PC-9 (cell line): ENCODE measurements around the gene CHRNA7. TPM values are rescaled to one million over a fixed set of nuclear protein-coding genes. Genes with fewer than 3 reads are reported as not detected.

Source experiments
- BruUV-seq: library from RNA; stranded (reverse); fragments of 400-500 nt; replicated peaks from 2 replicates; lab custom pipeline; 2021; lab: Mats Ljungman, UMichigan
- CTCF ChIA-PET: fragments of 300-600 bp; sonication (Branson Sonifier 250); formaldehyde crosslinking; loops from one replicate; lab custom pipeline; 2022; ENCODE audit warnings: antibody characterized with exemption; lab: Charles Lee
- POLR2A ChIA-PET: fragments of 300-600 bp; sonication (Branson Sonifier 250); formaldehyde crosslinking; loops from one replicate; lab custom pipeline; 2022; ENCODE audit warnings: antibody characterized with exemption; ENCODE audit not compliant: unreplicated experiment; lab: Charles Lee
- DNase-seq, 2 experiments: peaks; one replicate each; pipeline versions ENCODE4 v3.0.0 to v3.0.0-alpha.2; 2015 to 2022; ENCODE audit warnings: mixed read lengths in 1 of 2
- H2AFZ ChIP-seq: fragments of 200-600 bp; sonication (generic); 2 replicates; pipeline ENCODE4 v1.8.1; 2017; ENCODE audit warnings: antibody characterized with exemption
- H3F3A ChIP-seq: fragments of 200-600 bp; sonication (generic); 2 replicates; pipeline ENCODE4 v1.8.1; 2017; ENCODE audit warnings: antibody characterized with exemption, mild to moderate bottlenecking, low read depth; ENCODE audit not compliant: insufficient read depth
- H3K27ac ChIP-seq: fragments of 200-600 bp; sonication (generic); 2 replicates; pipeline ENCODE4 v1.6.1; 2016; ENCODE audit warnings: mixed run types
- H3K27me3 ChIP-seq: fragments of 200-600 bp; sonication (generic); 2 replicates; pipeline ENCODE4 v1.6.1; 2016; ENCODE audit warnings: low read depth, mixed run types; ENCODE audit not compliant: insufficient read depth
- H3K36me3 ChIP-seq: fragments of 200-600 bp; sonication (generic); 2 replicates; pipeline ENCODE4 v1.6.1; 2016; ENCODE audit warnings: low read depth, mixed run types
- H3K4me1 ChIP-seq: fragments of 200-600 bp; sonication (generic); replicated peaks from 2 replicates; pipeline ENCODE4 v1.6.1; 2016; ENCODE audit warnings: mixed run types; ENCODE audit not compliant: insufficient read depth
- H3K4me2 ChIP-seq: fragments of 200-600 bp; sonication (generic); 2 replicates; pipeline ENCODE4 v1.6.1; 2017; ENCODE audit warnings: mixed run types
- H3K4me3 ChIP-seq: fragments of 200-600 bp; sonication (generic); 2 replicates; pipeline ENCODE4 v1.6.1; 2016; ENCODE audit warnings: mixed run types
- H3K79me2 ChIP-seq: fragments of 200-600 bp; sonication (generic); 2 replicates; pipeline ENCODE4 v1.6.1; 2017; ENCODE audit warnings: low read depth, mixed run types
- H3K9me2 ChIP-seq: fragments of 200-600 bp; sonication (generic); 2 replicates; pipeline ENCODE4 v1.8.1; 2017; ENCODE audit warnings: mild to moderate bottlenecking; ENCODE audit not compliant: insufficient read depth
- H3K9me3 ChIP-seq: fragments of 200-600 bp; sonication (generic); 2 replicates; pipeline ENCODE4 v1.8.1; 2016; ENCODE audit warnings: low read depth; ENCODE audit not compliant: insufficient read depth
- H4K20me1 ChIP-seq: fragments of 200-600 bp; sonication (generic); 2 replicates; pipeline ENCODE4 v1.8.1; 2017; ENCODE audit not compliant: insufficient read depth
- CTCF ChIP-seq: fragments of 200-600 bp; sonication (generic); conservative IDR thresholded peaks from 2 replicates; pipeline ENCODE4 v1.6.1; 2017; ENCODE audit warnings: mixed run types, antibody characterized with exemption, mild to moderate bottlenecking, moderate library complexity
- EZH2 ChIP-seq: fragments of 200-600 bp; sonication (generic); IDR thresholded peaks from 2 replicates; pipeline ENCODE4 v1.8.0; 2017; ENCODE audit warnings: antibody characterized with exemption, low read depth
- intact Hi-C: fragments of 100-400 bp; cut with micrococcal nuclease; formaldehyde crosslinking; loops from one replicate; pipeline ENCODE4 v1.10.0; 2022; ENCODE audit not compliant: unreplicated experiment
- total RNA-seq: library from RNA; stranded (reverse); gene quantifications from 2 replicates; pipeline ENCODE4 v1.2.3, GENCODE V29; 2021

The CHRNA7 gene
- total RNA-seq, 1 experiment from 2014 or later = not detected

- Histone ChIP-seq H3K4me3 (no peak overlapping the region), H3K27ac (no peak overlapping the region), H3K9me3 (no peaks in the 10 kb centered on the region), H2AFZ (no peak overlapping the region), H3K9me2 (no peaks in the 10 kb centered on the region), H3K27me3 (peaks cover 25% of the 10 kb centered on the region), H3K79me2 (no peaks in the 10 kb centered on the region), H3K4me2 (no peak overlapping the region), H3F3A (no peaks in the 10 kb centered on the region), H4K20me1 (no peaks in the 10 kb centered on the region), H3K4me1 (no peaks in the 10 kb centered on the region), H3K36me3 (no peaks in the 10 kb centered on the region)
- ChIA-PET POLR2A (no interaction called here), CTCF (no interaction called here)
- intact Hi-C loops = no loop called here
- BruUV-seq = no TSS peak
- DNase-seq = no peak
- TF ChIP-seq EZH2 (no peak), CTCF (no peak)
These were observed 68.9 kb downstream of the CHRNA7 start for GRCh38 chr15:32099097-32099785.

GRCh38 chr15:32099956-32100684 is 69.8 kb downstream of the CHRNA7 start:
- ChIA-PET CTCF (no interaction called here), POLR2A (no interaction called here)
- TF ChIP-seq CTCF (no peak), EZH2 (no peak)
- Histone ChIP-seq H4K20me1 (no peaks in the 10 kb centered on the region), H3K9me2 (no peaks in the 10 kb centered on the region), H3K9me3 (no peaks in the 10 kb centered on the region), H3K4me2 (no peak overlapping the region), H3K27me3 (peaks cover 20% of the 10 kb centered on the region), H3F3A (no peaks in the 10 kb centered on the region), H2AFZ (no peak overlapping the region), H3K36me3 (no peaks in the 10 kb centered on the region), H3K4me1 (no peaks in the 10 kb centered on the region), H3K4me3 (no peak overlapping the region), H3K27ac (no peak overlapping the region), H3K79me2 (no peaks in the 10 kb centered on the region)
- no peak for DNase-seq
- intact Hi-C loops = no loop called here
- no TSS peak for BruUV-seq

- Histone ChIP-seq H4K20me1 (no peaks in the 10 kb centered on the region), H3K27ac (no peak overlapping the region), H3K36me3 (no peaks in the 10 kb centered on the region), H3F3A (no peaks in the 10 kb centered on the region), H2AFZ (no peak overlapping the region), H3K4me1 (no peaks in the 10 kb centered on the region), H3K9me2 (no peaks in the 10 kb centered on the region), H3K4me3 (no peak overlapping the region), H3K79me2 (no peaks in the 10 kb centered on the region), H3K4me2 (no peak overlapping the region), H3K27me3 (peaks cover 5% of the 10 kb centered on the region; the same call in 1 of the 2 replicates), H3K9me3 (no peaks in the 10 kb centered on the region)
- BruUV-seq = no TSS peak
- TF ChIP-seq EZH2 (no peak), CTCF (no peak)
- no peak for DNase-seq
- ChIA-PET CTCF (no interaction called here), POLR2A (no interaction called here)
- intact Hi-C loops = no loop called here
These were observed 74.0 kb downstream of the CHRNA7 start for GRCh38 chr15:32104061-32104995.
